GM19035 (cell line): ENCODE results near the gene CLDND1.
A peak's percentile ranks its signal among the peaks of the same experiment; 100 is the strongest.

ENCODE experiments used
- ATAC-seq: cut with Tn5 transposase; IDR thresholded peaks from one replicate; pipeline ENCODE4 v1.9.1; 2021; ENCODE audit not compliant: unreplicated experiment

Gene CLDND1

DNA sequence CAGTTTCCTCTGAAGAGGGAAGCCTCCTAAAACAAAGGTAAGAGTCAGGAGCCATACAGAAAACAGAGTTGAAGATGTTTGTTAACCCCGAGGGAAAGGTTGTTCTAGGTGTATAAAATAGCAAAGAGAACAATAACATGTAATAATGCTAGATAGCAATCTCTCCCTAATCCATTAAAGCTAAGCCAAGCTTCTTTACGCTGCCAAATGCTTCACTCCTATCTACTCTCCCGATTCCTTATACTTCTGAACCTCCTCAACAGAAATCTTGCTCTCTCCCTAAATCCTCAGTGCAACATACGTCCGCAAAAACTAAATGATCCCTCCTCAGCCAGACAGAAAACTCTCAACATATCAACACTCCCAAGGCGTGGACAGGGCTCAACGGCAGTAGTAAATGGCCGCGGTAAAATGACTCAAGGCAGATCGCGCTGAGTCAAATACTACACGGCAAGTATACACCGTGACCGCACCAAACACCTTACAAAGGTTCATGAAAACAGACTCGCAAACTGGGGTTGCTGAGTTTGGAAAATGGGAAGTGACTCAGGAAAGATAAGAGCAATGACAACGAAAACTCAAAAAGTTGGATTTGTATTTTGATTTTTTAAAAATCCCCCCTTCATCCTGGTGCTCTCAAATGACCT lies 682 bp downstream of the CLDND1 start:
- ATAC-seq, result peak; percentile 46

DNA sequence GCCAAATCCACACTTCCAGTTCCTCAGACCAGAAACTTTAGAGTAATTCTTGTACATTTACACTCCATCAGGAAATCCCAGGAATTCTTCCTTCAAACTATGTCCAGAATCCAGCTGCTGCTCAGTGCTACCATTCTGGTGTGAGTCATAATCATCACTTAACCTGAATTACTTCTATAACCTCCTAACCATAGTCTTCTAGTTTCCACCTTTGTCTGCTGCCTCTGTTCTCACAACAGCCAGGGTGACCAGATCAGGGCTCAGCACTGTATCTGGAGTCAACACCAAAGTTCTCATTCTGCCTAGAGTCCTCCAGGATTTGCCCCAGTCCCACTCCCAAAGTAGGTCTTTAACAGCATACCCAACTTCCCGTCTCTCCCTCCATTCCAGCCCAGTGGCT lies 3.4 kb downstream of the CLDND1 start:
- ATAC-seq, result no peak

DNA sequence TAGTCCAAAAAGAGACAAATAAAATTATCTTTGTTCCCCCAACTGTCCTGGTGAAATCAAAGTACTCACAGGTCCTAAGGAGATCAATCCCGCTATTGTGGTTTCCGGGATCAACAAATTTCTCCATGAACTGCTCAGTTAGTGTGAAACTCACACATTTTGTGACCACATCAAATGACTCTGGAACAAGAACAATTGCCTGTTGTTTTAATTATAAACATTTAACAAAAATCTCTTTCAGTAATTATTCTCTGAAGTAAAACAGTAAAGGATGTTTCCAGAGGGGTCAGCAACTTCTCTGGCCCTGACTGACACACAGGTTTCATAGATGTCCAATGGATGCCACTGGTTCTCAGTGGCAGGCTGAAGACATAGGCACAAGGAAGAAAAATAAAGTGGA lies 3.9 kb downstream of the CLDND1 start:
- no peak for ATAC-seq

DNA sequence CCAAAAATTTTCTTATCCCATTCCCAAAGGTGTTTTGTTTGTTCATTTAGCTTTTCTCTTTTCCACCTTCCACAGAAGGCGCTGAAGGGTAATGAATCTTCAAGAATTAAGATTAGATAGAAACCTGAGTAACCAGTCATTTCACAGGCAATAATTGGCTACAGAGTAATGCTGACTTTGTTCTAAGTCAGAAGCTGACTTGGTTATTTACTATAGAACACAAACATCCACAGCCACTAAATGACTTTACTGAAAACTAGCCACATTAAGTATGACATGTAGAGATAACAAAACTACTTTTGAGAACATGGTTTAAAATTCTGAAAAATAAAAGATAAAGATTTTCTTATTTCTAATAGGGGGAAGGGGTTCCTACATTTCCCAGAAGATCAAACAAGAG lies 7.8 kb downstream of the CLDND1 start:
- ATAC-seq, result no peak

DNA sequence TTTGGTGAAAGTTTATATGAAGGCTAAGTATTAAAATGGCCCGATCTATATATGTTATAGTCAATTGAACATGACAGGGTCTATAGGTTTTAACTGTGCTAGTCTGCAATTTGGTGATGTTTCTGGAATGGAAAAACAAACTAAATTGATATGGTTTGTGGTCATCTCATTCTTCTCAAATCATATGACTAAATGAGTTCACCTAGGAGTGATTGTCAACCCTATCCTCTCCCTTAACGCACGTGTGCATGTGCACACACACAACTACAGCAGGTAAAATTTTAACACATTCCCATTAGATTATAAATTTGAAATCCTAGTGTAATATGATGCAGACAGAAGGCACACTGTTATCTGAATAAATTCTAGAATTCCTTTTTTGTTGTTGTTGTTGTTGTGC lies 9.0 kb downstream of the CLDND1 start:
- ATAC-seq, result no peak

DNA sequence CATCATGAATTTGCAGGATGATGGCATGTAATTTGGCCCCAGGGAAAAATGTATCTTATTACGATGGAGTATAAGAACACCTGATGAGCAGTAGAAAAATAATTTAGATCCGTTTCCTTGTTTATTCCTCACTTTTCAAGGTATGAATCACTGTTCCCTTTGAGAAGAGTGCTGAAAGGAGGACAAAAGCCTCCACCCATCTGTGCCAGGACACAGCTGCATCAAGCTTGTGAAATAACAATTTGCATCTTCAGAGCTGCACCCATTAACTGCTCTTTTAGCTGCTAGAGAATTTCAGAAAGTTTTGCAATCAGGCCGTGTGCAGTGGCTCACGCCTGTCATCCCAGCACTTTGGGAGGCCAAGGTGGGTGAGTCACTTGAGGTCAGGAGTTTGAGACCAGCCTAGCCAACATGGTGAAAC lies 9.6 kb downstream of the CLDND1 start:
- ATAC-seq, result no peak

DNA sequence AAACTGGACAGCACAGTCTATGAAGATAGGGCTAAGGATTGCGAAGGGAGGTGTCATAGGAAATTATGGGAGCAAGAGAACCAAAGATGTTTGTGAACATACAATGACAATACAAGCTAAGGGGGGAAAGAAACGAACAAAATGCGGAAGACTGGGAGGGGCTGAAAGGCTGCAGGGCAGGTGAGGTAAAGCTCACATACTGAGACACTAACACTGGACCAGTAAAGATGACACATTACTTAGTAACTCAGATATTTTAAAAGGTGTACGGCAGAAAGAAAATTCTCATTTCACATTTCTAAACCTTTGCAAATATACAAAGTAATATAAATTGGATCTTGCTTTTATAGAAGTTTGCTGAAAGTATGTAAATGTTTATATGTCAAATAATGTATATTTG lies 10.1 kb downstream of the CLDND1 start:
- no peak for ATAC-seq

DNA sequence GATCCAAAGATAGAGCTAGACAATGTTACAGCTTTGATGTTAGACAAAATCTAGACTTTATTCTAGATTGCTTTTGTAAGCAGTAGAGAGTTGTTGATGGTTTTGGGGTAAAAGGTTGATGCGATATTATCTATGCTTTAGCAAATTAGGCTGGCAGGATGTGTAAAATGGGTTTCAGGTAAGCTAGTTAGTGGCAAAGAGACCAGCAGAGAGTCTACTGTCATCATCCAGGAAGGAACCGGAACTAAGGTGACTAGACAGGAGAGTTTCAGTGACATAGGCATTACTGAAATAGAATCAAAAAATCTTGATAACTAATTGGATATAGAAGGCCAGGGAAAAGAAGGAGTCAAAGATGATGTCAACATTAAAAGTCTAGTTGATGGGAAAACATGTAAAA lies 14.1 kb downstream of the CLDND1 start:
- no peak for ATAC-seq

DNA sequence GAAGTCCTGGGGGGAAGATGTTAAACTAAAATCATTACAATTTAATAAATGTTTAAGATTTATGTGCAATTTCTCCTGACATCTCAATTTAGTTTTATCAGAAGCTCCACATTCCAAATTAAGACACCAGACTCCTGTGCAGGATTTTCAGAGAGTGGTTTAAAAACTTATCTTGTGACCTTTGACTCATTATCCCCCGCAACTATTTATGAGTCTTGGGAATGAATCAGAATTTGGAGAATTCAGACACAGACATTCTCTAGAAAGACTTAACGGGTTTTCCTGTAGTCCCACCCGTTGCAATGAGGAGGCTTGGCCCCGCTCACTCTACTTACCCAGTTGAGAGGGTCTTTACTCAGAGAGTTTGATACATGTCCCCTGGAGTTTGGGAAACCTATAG lies 18.2 kb downstream of the CLDND1 start:
- no peak for ATAC-seq

DNA sequence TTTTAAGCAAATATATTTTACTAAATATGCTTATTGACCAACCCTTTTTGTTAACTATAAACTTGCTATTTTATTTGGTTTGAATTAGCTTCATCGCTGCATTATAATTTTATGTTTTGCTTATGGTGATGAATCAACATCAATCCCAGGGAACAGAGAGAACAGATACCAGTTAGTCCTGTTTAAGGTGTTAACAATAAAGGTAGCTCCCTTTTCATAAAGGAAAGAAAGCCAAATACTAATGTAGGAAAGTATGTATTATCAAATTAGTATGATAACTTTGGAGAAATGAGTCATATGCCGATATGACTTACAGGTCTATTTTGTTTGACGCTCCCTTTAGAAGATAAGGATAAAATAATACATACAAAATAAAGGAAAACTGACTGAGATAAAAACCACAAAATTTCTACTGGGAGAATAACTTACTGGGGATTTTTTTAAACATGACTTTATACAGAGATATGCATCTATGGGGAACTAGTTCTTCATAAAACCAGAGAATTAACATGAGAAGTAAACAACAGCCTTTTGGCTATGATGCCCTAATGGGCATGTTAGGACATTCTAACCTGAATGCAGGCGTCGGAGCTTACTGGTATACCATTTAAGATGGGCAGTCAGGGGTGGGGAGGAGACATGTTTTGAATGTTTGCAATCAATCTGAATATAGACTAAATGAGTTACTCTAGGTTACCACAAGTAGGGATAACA lies 20.7 kb downstream of the CLDND1 start:
- ATAC-seq, result no peak

DNA sequence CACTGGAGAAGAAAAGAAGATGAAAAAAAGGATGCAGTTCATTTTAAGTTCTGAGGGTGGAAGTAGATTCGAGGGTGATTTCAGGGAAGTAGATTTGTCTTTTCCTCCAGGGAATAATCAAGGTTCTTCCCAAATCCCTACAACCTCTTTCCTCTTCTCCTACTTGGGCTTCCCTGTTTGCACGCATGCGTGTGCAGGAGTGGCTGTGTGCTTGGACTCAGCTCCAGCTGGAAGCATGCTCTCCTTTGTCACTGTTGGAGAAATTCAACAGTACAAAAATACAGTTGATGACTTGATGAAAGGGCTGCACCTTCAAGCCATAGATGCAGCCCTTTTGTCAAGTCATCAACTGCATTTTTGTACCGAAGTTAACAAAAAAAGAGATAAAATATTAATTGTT lies 21.4 kb downstream of the CLDND1 start:
- ATAC-seq, result no peak

DNA sequence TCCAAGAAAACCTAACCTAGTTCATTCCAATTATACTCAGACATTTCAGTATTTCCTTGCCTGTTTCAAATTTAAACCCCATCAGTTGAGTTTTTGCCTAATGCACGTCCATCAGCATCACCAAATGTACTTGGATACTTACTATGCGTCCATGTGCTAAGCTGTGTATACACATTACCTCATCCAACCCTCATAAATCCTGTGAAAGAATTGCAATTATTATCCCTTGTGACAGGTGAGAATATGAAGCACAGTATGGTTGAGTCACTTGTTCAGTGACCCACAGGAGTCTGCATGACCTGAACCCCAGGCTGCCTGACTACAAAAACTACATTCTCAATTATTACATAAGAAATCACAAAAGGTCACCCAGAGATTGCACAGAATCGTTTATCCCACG lies 22.7 kb downstream of the CLDND1 start:
- ATAC-seq, result no peak

DNA sequence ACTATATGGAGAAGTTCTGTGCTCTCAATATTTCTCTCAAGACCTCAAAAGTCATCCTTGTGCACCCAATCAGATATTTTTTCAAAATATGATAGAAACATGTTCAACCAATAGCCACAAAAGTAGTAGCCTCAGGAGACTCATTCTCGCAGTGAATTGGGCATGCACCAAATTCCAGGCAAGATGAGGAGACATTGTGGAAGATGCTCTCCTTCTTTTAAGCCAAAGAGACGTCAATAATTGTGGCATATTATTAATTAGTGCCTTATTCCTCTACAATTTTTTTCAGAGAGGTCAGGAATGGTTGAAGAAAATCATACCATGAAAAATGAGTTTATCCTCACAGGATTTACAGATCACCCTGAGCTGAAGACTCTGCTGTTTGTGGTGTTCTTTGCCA lies 25.3 kb downstream of the CLDND1 start, which contains the start of gene OR5K2:
OR5K2 (plus strand) TSS at position 301 of the 400 bp plus-strand sequence; CDS start at position 301, 0 bp downstream.
- no peak for ATAC-seq

DNA sequence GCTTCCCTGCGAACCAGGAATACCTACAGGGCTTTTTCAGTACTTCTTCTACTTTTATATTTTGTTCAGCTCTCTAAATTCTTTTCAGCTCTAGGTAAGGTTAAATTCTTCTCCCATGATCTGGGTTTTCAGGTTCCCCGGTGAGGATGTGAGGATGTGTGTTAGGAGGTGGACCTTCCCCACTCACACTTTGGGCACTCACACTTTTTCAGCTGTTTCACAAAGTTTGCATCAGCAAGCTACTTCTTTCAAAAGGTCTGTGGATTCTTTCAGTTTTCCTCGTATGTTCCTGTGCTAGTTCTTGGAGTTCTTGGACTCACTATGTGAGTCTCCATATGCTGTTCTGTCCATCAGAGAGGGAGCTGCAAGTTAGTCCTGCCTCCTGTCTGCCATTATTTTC lies 39.1 kb downstream of the CLDND1 start:
- ATAC-seq, result no peak

DNA sequence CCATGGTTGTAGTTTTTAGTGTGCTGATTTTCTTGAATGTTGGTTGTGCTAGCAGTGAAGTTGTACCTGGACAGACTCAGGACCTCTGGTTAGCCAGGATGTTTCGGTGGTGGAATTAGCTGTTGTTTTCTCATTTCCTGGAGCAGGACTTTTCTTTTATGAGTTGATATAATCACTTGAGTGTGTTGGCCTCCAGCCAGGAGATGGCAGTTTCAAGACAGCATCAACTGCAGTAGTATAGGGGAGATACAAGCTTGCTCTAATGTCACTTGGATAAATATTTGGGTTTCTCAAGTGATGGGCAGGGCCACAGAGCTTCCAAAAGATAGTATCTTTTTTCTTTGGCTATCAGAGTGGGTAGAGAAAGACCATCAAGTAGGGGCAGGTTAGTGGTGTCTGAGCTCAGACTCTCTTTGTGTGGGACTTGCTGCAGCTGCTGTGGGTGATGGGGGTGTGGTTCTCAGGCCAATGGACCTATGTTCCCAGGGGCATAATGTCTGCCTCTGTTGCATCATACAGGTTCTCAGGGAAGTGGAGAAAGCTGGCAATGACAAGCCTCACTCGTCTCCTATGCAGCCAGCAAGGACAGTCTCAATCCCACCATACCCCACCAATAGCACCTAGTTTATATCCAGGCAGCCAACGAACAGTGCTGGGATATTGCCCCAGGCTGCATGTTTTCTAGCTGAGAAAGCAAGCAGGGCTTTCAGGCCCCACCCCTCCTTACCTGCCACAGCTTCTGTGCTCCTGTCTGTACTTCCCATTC lies 39.8 kb downstream of the CLDND1 start:
- ATAC-seq, result no peak
